Breast epithelium (tissue), 3 donors: Measurements from ENCODE around the gene TLE1.

Experiments
- POLR2A ChIP-seq: fragments of 450-650 bp; IDR thresholded peaks from one replicate; pipeline ENCODE4 v1.6.1; 2016; ENCODE audit warnings: antibody characterized with exemption, mild to moderate bottlenecking, moderate library complexity
- TF ChIP-seq, protein P1 (sequence below), 3 donors: fragments of 450-650 bp; IDR thresholded peaks; one replicate each; pipeline ENCODE4 v1.5.1; 2016 to 2017; ENCODE audit warnings: antibody characterized with exemption in 3 of 3, mild to moderate bottlenecking in 3 of 3, moderate library complexity in 3 of 3

DNA sequence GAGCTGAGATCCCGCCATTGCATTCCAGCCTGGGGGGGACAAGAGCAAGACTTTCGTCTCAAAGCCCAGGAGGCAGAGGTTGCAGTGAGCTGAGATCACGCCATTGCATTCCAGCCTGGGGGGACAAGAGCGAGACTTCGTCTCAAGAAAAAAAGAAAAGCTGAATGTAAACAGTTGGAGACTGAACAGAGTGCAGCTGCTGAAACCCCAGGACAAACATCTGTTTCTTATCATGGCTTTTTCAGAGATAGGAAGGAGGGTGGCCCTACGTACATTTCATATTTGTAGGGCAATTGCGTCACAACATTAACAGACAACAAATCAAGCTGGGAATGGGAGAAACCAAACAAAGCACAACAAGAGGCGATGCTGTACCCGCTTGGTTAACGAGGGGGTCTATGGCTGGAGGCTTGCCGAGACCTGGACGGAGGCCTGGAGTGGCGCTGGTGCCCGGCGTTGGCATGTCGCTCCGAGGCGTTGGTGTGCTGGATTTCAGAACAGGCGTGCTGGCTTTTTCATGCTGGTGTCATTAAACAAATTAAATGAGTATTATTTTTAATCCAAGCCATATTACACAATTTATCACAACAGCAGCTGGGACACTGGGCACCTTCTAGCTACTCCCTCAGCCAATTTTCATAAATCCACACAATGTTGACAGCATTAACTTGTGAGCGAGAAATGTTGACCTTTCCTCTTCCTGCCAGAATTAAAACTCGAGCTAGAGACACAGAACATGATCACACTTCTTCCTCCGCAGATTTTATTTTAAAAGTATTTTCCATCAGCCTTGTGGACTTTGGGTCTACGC, 76.1 kb downstream of the TLE1 start:
- TF ChIP-seq POLR2A = no peak
- TF ChIP-seq, protein P1, sequence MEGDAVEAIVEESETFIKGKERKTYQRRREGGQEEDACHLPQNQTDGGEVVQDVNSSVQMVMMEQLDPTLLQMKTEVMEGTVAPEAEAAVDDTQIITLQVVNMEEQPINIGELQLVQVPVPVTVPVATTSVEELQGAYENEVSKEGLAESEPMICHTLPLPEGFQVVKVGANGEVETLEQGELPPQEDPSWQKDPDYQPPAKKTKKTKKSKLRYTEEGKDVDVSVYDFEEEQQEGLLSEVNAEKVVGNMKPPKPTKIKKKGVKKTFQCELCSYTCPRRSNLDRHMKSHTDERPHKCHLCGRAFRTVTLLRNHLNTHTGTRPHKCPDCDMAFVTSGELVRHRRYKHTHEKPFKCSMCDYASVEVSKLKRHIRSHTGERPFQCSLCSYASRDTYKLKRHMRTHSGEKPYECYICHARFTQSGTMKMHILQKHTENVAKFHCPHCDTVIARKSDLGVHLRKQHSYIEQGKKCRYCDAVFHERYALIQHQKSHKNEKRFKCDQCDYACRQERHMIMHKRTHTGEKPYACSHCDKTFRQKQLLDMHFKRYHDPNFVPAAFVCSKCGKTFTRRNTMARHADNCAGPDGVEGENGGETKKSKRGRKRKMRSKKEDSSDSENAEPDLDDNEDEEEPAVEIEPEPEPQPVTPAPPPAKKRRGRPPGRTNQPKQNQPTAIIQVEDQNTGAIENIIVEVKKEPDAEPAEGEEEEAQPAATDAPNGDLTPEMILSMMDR (IDR thresholded peaks at IDR 0.05) = no peak
